ENCODE results near the gene CFDP1. TPM values are rescaled to one million over a fixed set of nuclear protein-coding genes. Genes with fewer than 3 reads are reported as not detected.

CFDP1 gene
- total RNA-seq, 2 donors from 2014 or later, result 88.7 to 117 TPM

GRCh38 chr16:75263291-75263962, 169.9 kb downstream of the CFDP1 start:
- no peak overlapping the region for H3K27ac Mint-ChIP-seq
- H3K36me3 ChIP-seq (ENCODE audit: control insufficient read depth, insufficient read depth, low read length), result no peaks in the 10 kb centered on the region
- TF ChIP-seq CTCF (conservative IDR thresholded peaks at IDR 0.05), result no peak
- H3K4me3 Mint-ChIP-seq, result peak overlapping the region; percentile 73
- no peak for DNase-seq
- WGBS, 2 experiments (ENCODE audit: insufficient coverage in 1 of 2, insufficient read length in 1 of 2), result 92 to 94% methylated on average over 6 to 14 of the region's 14 CpGs
- H3K4me1 ChIP-seq (ENCODE audit: control insufficient read depth, insufficient read depth, low read length), result peaks cover 14% of the 10 kb centered on the region
- H3K4me1 Mint-ChIP-seq, result peaks cover 33% of the 10 kb centered on the region
- H3K4me3 ChIP-seq (ENCODE audit: low read length), result no peak overlapping the region
- H3K27ac ChIP-seq (ENCODE audit: low read depth, low read length), result no peak overlapping the region
- peaks cover 3% of the 10 kb centered on the region for H3K36me3 Mint-ChIP-seq (ENCODE audit: low read depth)
- no peaks in the 10 kb centered on the region for H3K9me3 Mint-ChIP-seq
- H3K27me3 Mint-ChIP-seq (ENCODE audit: insufficient read depth), result no peaks in the 10 kb centered on the region
- no peaks in the 10 kb centered on the region for H3K9me3 ChIP-seq (ENCODE audit: control insufficient read depth, low read length)
- no peak overlapping the region for H3K9ac ChIP-seq (ENCODE audit: extremely low read depth, low read length, poor library complexity, severe bottlenecking)
- no peaks in the 10 kb centered on the region for H3K27me3 ChIP-seq (ENCODE audit: control insufficient read depth, insufficient read depth, low read length, poor library complexity, severe bottlenecking)

GRCh38 chr16:75262800-75263127, 170.5 kb downstream of the CFDP1 start:
- Mint-ChIP-seq H3K27me3 (ENCODE audit: insufficient read depth) (no peaks in the 10 kb centered on the region), H3K36me3 (ENCODE audit: low read depth) (peaks cover 3% of the 10 kb centered on the region), H3K27ac (peak overlapping the region; percentile 35), H3K9me3 (no peaks in the 10 kb centered on the region), H3K4me3 (no peak overlapping the region), H3K4me1 (peaks cover 37% of the 10 kb centered on the region)
- H3K36me3 ChIP-seq (ENCODE audit: control insufficient read depth, insufficient read depth, low read length), result no peaks in the 10 kb centered on the region
- H3K27me3 ChIP-seq (ENCODE audit: control insufficient read depth, insufficient read depth, low read length, poor library complexity, severe bottlenecking), result no peaks in the 10 kb centered on the region
- WGBS, 2 experiments (ENCODE audit: insufficient coverage in 1 of 2, insufficient read length in 1 of 2), result 84 to 100% methylated on average over 3 to 5 of the region's 5 CpGs
- peaks cover 14% of the 10 kb centered on the region for H3K4me1 ChIP-seq (ENCODE audit: control insufficient read depth, insufficient read depth, low read length)
- no peaks in the 10 kb centered on the region for H3K9me3 ChIP-seq (ENCODE audit: control insufficient read depth, low read length)
- no peak overlapping the region for H3K27ac ChIP-seq (ENCODE audit: low read depth, low read length)
- no peak for DNase-seq
- H3K4me3 ChIP-seq (ENCODE audit: low read length), result no peak overlapping the region
- no peak overlapping the region for H3K9ac ChIP-seq (ENCODE audit: extremely low read depth, low read length, poor library complexity, severe bottlenecking)
- TF ChIP-seq CTCF (conservative IDR thresholded peaks at IDR 0.05), result no peak

GRCh38 chr16:75262104-75262799, 171.1 kb downstream of the CFDP1 start:
- Mint-ChIP-seq H3K36me3 (ENCODE audit: low read depth) (peaks cover 3% of the 10 kb centered on the region), H3K27me3 (ENCODE audit: insufficient read depth) (no peaks in the 10 kb centered on the region), H3K4me3 (no peak overlapping the region), H3K27ac (peak overlapping the region; percentile 65), H3K9me3 (no peaks in the 10 kb centered on the region), H3K4me1 (peaks cover 37% of the 10 kb centered on the region)
- no peak overlapping the region for H3K9ac ChIP-seq (ENCODE audit: extremely low read depth, low read length, poor library complexity, severe bottlenecking)
- WGBS, 2 experiments (ENCODE audit: insufficient coverage in 1 of 2, insufficient read length in 1 of 2), result 80 to 92% methylated on average over 6 to 14 of the region's 14 CpGs
- H3K9me3 ChIP-seq (ENCODE audit: control insufficient read depth, low read length), result no peaks in the 10 kb centered on the region
- TF ChIP-seq CTCF (conservative IDR thresholded peaks at IDR 0.05), result no peak
- H3K4me1 ChIP-seq (ENCODE audit: control insufficient read depth, insufficient read depth, low read length), result peaks cover 14% of the 10 kb centered on the region
- no peaks in the 10 kb centered on the region for H3K27me3 ChIP-seq (ENCODE audit: control insufficient read depth, insufficient read depth, low read length, poor library complexity, severe bottlenecking)
- H3K27ac ChIP-seq (ENCODE audit: low read depth, low read length), result no peak overlapping the region
- H3K36me3 ChIP-seq (ENCODE audit: control insufficient read depth, insufficient read depth, low read length), result no peaks in the 10 kb centered on the region
- peak; percentile 45 for DNase-seq
- no peak overlapping the region for H3K4me3 ChIP-seq (ENCODE audit: low read length)

Data from endodermal cell (in vitro differentiated cells).